ENCODE measurements around the gene TRAK1. TPM values are rescaled to one million over a fixed set of nuclear protein-coding genes. Genes with fewer than 3 reads are reported as not detected.
A peak's percentile ranks its signal among the peaks of the same experiment; 100 is the strongest.

Gene TRAK1
- total RNA-seq, 1 donor from 2014 or later = 323 TPM

GRCh38 chr3:42246091-42246490 is 154.9 kb downstream of the TRAK1 start:
- intact Hi-C loops (cut with micrococcal nuclease) = loop anchor here (10.0 kb wide), 1 partner anchor 299 kb away; no protein-coding TSS in a partner anchor
- no peak for DNase-seq
- ATAC-seq = no peak

- ATAC-seq (peak; percentile 31), DNase-seq (no peak)
- intact Hi-C loops (cut with micrococcal nuclease) = loop anchor here (10.0 kb wide), 1 partner anchor 297 kb away; no protein-coding TSS in a partner anchor
Measured at GRCh38 chr3:42247576-42248027, 156.4 kb downstream of the TRAK1 start.

- ATAC-seq (no peak), DNase-seq (no peak)
- intact Hi-C loops (cut with micrococcal nuclease) = no loop called here
Measured at GRCh38 chr3:42250761-42251160, 159.6 kb downstream of the TRAK1 start.

GRCh38 chr3:42254566-42254965 is 163.4 kb downstream of the TRAK1 start:
- intact Hi-C loops (cut with micrococcal nuclease) = no loop called here
- ATAC-seq (no peak), DNase-seq (no peak)

GRCh38 chr3:42256135-42256819 is 165.1 kb downstream of the TRAK1 start:
- DNase-seq (no peak), ATAC-seq (no peak)
- intact Hi-C loops (cut with micrococcal nuclease) = no loop called here

- intact Hi-C loops (cut with micrococcal nuclease) = no loop called here
- ATAC-seq (no peak), DNase-seq (no peak)
Measured at GRCh38 chr3:42257007-42257406, 165.8 kb downstream of the TRAK1 start.

- no peak for ATAC-seq
- DNase-seq = no peak
- intact Hi-C loops (cut with micrococcal nuclease) = no loop called here
Measured at GRCh38 chr3:42262525-42262924, 171.4 kb downstream of the TRAK1 start.

- ATAC-seq = no peak
- intact Hi-C loops (cut with micrococcal nuclease) = no loop called here
- DNase-seq = no peak
Measured at GRCh38 chr3:42263354-42264346, 172.5 kb downstream of the TRAK1 start.

- intact Hi-C loops (cut with micrococcal nuclease) = no loop called here
- ATAC-seq (peak; percentile 45), DNase-seq (peak; percentile 43)
Measured at GRCh38 chr3:42264399-42265058, 173.4 kb downstream of the TRAK1 start.

GRCh38 chr3:42265059-42265991 is 174.2 kb downstream of the TRAK1 start:
- ATAC-seq (no peak), DNase-seq (no peak)
- intact Hi-C loops (cut with micrococcal nuclease) = no loop called here

GRCh38 chr3:42266085-42266484 is 174.9 kb downstream of the TRAK1 start, which contains the start of gene CCK:
Gene CCK (minus strand): TSS chr3:42266185. CDS start chr3:42263630, 2,555 bp downstream.
- intact Hi-C loops (cut with micrococcal nuclease) = no loop called here
- ATAC-seq (no peak), DNase-seq (no peak)

GRCh38 chr3:42267878-42268277 is 176.7 kb downstream of the TRAK1 start:
- intact Hi-C loops (cut with micrococcal nuclease) = no loop called here
- DNase-seq = no peak
- no peak for ATAC-seq

GRCh38 chr3:42269647-42270046 is 178.5 kb downstream of the TRAK1 start:
- DNase-seq = no peak
- ATAC-seq = no peak
- intact Hi-C loops (cut with micrococcal nuclease) = no loop called here

- ATAC-seq (no peak), DNase-seq (no peak)
- intact Hi-C loops (cut with micrococcal nuclease) = no loop called here
Measured at GRCh38 chr3:42270561-42270960, 179.4 kb downstream of the TRAK1 start.

- ATAC-seq (no peak), DNase-seq (no peak)
- intact Hi-C loops (cut with micrococcal nuclease) = no loop called here
Measured at GRCh38 chr3:42271786-42272185, 180.6 kb downstream of the TRAK1 start.

- intact Hi-C loops (cut with micrococcal nuclease) = no loop called here
- ATAC-seq (no peak), DNase-seq (no peak)
Measured at GRCh38 chr3:42273361-42273760, 182.2 kb downstream of the TRAK1 start.

GRCh38 chr3:42274266-42274665 is 183.1 kb downstream of the TRAK1 start:
- no peak for ATAC-seq
- intact Hi-C loops (cut with micrococcal nuclease) = no loop called here

GRCh38 chr3:42275217-42275616 is 184.1 kb downstream of the TRAK1 start:
- DNase-seq = no peak
- intact Hi-C loops (cut with micrococcal nuclease) = no loop called here
- ATAC-seq = no peak

More at GRCh38 chr3:42274266-42274665, 183.1 kb downstream of the TRAK1 start:
- no peak for DNase-seq
